Measurements from ENCODE around the gene ZDHHC14. TPM values are rescaled to one million over a fixed set of nuclear protein-coding genes. Genes with fewer than 3 reads are reported as not detected.

The ZDHHC14 gene
- total and polyA plus RNA-seq, 8 donors, result 8.2 to 33.2 (median 25.8) TPM

GRCh38 chr6:157606516-157606915 lies 225.5 kb downstream of the ZDHHC14 start:
- no peaks in the 10 kb centered on the region for H3K9me3 ChIP-seq
- H3K27me3 ChIP-seq, result no peaks in the 10 kb centered on the region
- H3K36me3 ChIP-seq, result no peaks in the 10 kb centered on the region
- TF ChIP-seq, protein P1, sequence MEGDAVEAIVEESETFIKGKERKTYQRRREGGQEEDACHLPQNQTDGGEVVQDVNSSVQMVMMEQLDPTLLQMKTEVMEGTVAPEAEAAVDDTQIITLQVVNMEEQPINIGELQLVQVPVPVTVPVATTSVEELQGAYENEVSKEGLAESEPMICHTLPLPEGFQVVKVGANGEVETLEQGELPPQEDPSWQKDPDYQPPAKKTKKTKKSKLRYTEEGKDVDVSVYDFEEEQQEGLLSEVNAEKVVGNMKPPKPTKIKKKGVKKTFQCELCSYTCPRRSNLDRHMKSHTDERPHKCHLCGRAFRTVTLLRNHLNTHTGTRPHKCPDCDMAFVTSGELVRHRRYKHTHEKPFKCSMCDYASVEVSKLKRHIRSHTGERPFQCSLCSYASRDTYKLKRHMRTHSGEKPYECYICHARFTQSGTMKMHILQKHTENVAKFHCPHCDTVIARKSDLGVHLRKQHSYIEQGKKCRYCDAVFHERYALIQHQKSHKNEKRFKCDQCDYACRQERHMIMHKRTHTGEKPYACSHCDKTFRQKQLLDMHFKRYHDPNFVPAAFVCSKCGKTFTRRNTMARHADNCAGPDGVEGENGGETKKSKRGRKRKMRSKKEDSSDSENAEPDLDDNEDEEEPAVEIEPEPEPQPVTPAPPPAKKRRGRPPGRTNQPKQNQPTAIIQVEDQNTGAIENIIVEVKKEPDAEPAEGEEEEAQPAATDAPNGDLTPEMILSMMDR (IDR thresholded peaks at IDR 0.05), result no peak
- ATAC-seq (no peak), DNase-seq (no peak)
- no peak overlapping the region for H3K27ac ChIP-seq
- H3K4me3 ChIP-seq, result no peak overlapping the region
- intact Hi-C loops (cut with DNase I), result no loop called here
- no peaks in the 10 kb centered on the region for H3K4me1 ChIP-seq

- Histone ChIP-seq H3K27me3 (no peaks in the 10 kb centered on the region), H3K27ac (no peak overlapping the region), H3K36me3 (no peaks in the 10 kb centered on the region), H3K4me1 (no peaks in the 10 kb centered on the region), H3K9me3 (no peaks in the 10 kb centered on the region), H3K4me3 (no peak overlapping the region)
- DNase-seq (no peak), ATAC-seq (no peak)
- intact Hi-C loops (cut with DNase I), result no loop called here
- TF ChIP-seq, protein P1 (IDR thresholded peaks at IDR 0.05), result no peak
These were observed 226.5 kb downstream of the ZDHHC14 start for GRCh38 chr6:157607317-157608109.

DNA sequence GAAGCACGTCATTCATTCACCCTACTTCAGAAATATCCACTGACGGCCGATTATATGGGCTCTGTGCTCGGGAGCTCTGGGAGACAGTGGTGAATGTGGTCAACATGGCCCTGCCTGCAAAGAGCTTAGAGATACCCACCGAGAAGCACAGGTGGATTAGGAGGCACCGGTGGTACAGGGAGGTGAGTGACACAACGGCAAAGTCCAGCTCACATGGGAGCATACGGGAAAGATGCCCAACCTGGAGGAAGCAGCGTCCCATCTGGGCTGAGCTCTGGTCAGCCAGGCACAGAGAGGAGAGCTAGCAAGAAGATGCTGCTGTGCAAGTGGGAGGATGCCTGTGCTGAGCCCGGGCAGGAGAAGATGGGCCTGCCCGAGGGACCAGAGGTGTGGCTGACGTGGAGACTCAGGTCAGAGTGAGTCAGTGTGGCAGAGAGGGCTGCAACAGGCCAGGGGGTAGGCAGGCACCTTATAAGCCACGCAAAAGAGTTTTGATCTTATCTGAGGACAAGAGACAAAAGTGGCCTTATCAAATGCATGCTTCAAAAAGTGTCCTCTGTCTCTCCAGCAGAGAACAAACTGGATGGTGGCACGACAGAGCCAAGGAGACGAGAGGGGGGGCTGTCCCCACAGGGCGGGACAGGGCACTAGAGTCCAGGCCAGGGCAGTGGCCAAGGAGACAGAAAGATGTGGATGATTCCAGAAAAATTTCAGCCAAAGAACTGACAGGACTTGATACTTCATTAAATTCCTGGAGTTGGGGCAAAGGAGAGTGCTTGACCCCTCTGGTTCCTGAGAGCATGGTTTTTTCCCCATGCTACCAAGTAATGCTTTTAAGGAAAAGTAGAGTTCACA lies 227.5 kb downstream of the ZDHHC14 start:
- Histone ChIP-seq H3K27me3 (no peaks in the 10 kb centered on the region), H3K4me3 (no peak overlapping the region), H3K36me3 (no peaks in the 10 kb centered on the region), H3K4me1 (no peaks in the 10 kb centered on the region), H3K27ac (no peak overlapping the region), H3K9me3 (no peaks in the 10 kb centered on the region)
- no peak for ATAC-seq
- TF ChIP-seq, protein P1 (IDR thresholded peaks at IDR 0.05), result no peak
- DNase-seq, result no peak
- intact Hi-C loops (cut with DNase I), result no loop called here

- Histone ChIP-seq H3K27me3 (no peaks in the 10 kb centered on the region), H3K4me1 (no peaks in the 10 kb centered on the region), H3K4me3 (no peak overlapping the region), H3K9me3 (no peaks in the 10 kb centered on the region), H3K36me3 (no peaks in the 10 kb centered on the region), H3K27ac (no peak overlapping the region)
- no peak for ATAC-seq
- intact Hi-C loops (cut with DNase I), result no loop called here
- no peak for DNase-seq
- TF ChIP-seq, protein P1 (IDR thresholded peaks at IDR 0.05), result no peak
These were observed 228.1 kb downstream of the ZDHHC14 start for GRCh38 chr6:157609117-157609516.

- DNase-seq (no peak), ATAC-seq (no peak)
- Histone ChIP-seq H3K27ac (no peak overlapping the region), H3K36me3 (no peaks in the 10 kb centered on the region), H3K4me3 (no peak overlapping the region), H3K27me3 (no peaks in the 10 kb centered on the region), H3K9me3 (no peaks in the 10 kb centered on the region), H3K4me1 (no peaks in the 10 kb centered on the region)
- intact Hi-C loops (cut with DNase I), result no loop called here
- TF ChIP-seq, protein P1 (IDR thresholded peaks at IDR 0.05), result no peak
These were observed 228.6 kb downstream of the ZDHHC14 start for GRCh38 chr6:157609556-157609955.

All from left lung (tissue), 10 donors.